HepG2 (cell line): Measurements from ENCODE around the gene TRMT1. TPM values are rescaled to one million over a fixed set of nuclear protein-coding genes. Genes with fewer than 3 reads are reported as not detected.

Experiments
- BORCS8-MEF2B ChIP-seq: sonication (generic); formaldehyde crosslinking; IDR thresholded peaks from 2 replicates; pipeline ENCODE4 v1.8.0; 2022; ENCODE audit warnings: mild to moderate bottlenecking, missing genetic modification reagents
- CEBPB ChIP-seq: IDR thresholded peaks from 2 replicates; pipeline ENCODE4 v1.6.1; 2011; ENCODE audit warnings: low read depth, low read length, improper control_type of control experiment, borderline replicate concordance
- CENPX ChIP-seq: sonication (generic); formaldehyde crosslinking; IDR thresholded peaks from 2 replicates; pipeline ENCODE4 v1.9.0; 2021; ENCODE audit warnings: mild to moderate bottlenecking, missing genetic modification reagents, moderate library complexity
- MAF1 ChIP-seq: sonication (generic); formaldehyde crosslinking; IDR thresholded peaks from 2 replicates; pipeline ENCODE4 v1.5.0; 2020; ENCODE audit warnings: missing genetic modification reagents, borderline replicate concordance
- MYNN ChIP-seq: sonication (generic); formaldehyde crosslinking; IDR thresholded peaks from 2 replicates; pipeline ENCODE4 v1.4.0; 2020; ENCODE audit warnings: mild to moderate bottlenecking, low read depth, missing genetic modification reagents
- NFRKB ChIP-seq: fragments of 450-650 bp; IDR thresholded peaks from 2 replicates; pipeline ENCODE4 v1.6.1; 2017
- NR2F1 ChIP-seq, 2 experiments: fragments of 450-650 bp in 1 of 2; formaldehyde crosslinking in 1 of 2; IDR thresholded peaks; 2 replicates each; pipeline versions ENCODE4 v1.5.0 to v1.6.1; 2016 to 2020; ENCODE audit warnings: mild to moderate bottlenecking in 1 of 2, missing compliant biosample characterization in 1 of 2, missing genetic modification reagents in 1 of 2, moderate library complexity in 1 of 2
- POLR2A ChIP-seq, 2 experiments: IDR thresholded peaks; 2 replicates each; pipeline ENCODE4 v1.6.1; 2011; ENCODE audit warnings: low read depth in 2 of 2, low read length in 2 of 2, mild to moderate bottlenecking in 1 of 2, moderate library complexity in 1 of 2; ENCODE audit not compliant: insufficient read depth in 1 of 2
- RAD21 ChIP-seq: fragments of 450-650 bp; formaldehyde crosslinking; IDR thresholded peaks from 2 replicates; pipeline ENCODE4 v1.5.0; 2020; ENCODE audit warnings: mild to moderate bottlenecking
- RCOR2 ChIP-seq: IDR thresholded peaks from 2 replicates; pipeline ENCODE4 v1.6.1; 2016; ENCODE audit warnings: missing biosample characterization, missing genetic modification reagents
- ZBTB8A ChIP-seq: sonication (generic); formaldehyde crosslinking; IDR thresholded peaks from 2 replicates; pipeline ENCODE4 v1.4.0; 2020; ENCODE audit warnings: mild to moderate bottlenecking, low read depth, missing genetic modification reagents, borderline replicate concordance
- ZNF180 ChIP-seq: sonication (generic); formaldehyde crosslinking; IDR thresholded peaks from 2 replicates; pipeline ENCODE4 v1.4.0; 2020; ENCODE audit warnings: low read depth, missing genetic modification reagents, borderline replicate concordance
- ZNF3 ChIP-seq: IDR thresholded peaks from 2 replicates; pipeline ENCODE4 v1.7.0; 2017; ENCODE audit warnings: inconsistent platforms
- polyA plus RNA-seq, 8 experiments: library from polyadenylated mRNA; depleted of rRNA in 3 of 8; stranded (reverse) in 7 of 8; unstranded in 1 of 8; fragments of >200 nt; fragmentation: Illumina TruSeq in 4 of 8; extraction: Trizol in 4 of 8; gene quantifications; 2 replicates each; pipeline versions ENCODE4 v1.2.1 to v1.2.3, GENCODE V29; 2011 to 2016; ENCODE audit warnings: low read depth in 4 of 8, missing spikeins in 1 of 8, mixed read lengths in 1 of 8; ENCODE audit not compliant: insufficient read depth in 1 of 8
- total RNA-seq, 5 experiments: library from RNA; depleted of rRNA; stranded (reverse); fragments of >200 nt; fragmentation: Illumina TruSeq; extraction: Trizol; gene quantifications; 2 replicates each; pipeline ENCODE4 v1.2.3, GENCODE V29; 2016; ENCODE audit warnings: low read depth in 1 of 5
- TF ChIP-seq, protein P1 (sequence below): sonication (generic); formaldehyde crosslinking; conservative IDR thresholded peaks from 2 replicates; pipeline ENCODE4 v1.5.0; 2020; ENCODE audit warnings: missing genetic modification reagents
- TF ChIP-seq, protein P2 (sequence below): sonication (generic); formaldehyde crosslinking; conservative IDR thresholded peaks from 2 replicates; pipeline ENCODE4 v1.8.1; 2023; ENCODE audit warnings: missing genetic modification reagents
- TF ChIP-seq, protein P3 (sequence below): sonication (generic); formaldehyde crosslinking; IDR thresholded peaks from 2 replicates; pipeline ENCODE4 v1.4.0; 2020; ENCODE audit warnings: missing genetic modification reagents
- TF ChIP-seq, protein P4 (sequence below): sonication (generic); formaldehyde crosslinking; IDR thresholded peaks from 2 replicates; pipeline ENCODE4 v1.5.0; 2020; ENCODE audit warnings: mild to moderate bottlenecking, missing genetic modification reagents, moderate library complexity
- TF ChIP-seq, protein P5 (sequence below): sonication (generic); formaldehyde crosslinking; IDR thresholded peaks from 2 replicates; pipeline ENCODE4 v1.4.0; 2020; ENCODE audit warnings: missing genetic modification reagents

The TRMT1 gene
- total and polyA plus RNA-seq, 2 of the 13 experiments (the other 11 are each of a cell fraction or from before 2014, with no cell fraction given), result 35.5 to 44.1 TPM

DNA sequence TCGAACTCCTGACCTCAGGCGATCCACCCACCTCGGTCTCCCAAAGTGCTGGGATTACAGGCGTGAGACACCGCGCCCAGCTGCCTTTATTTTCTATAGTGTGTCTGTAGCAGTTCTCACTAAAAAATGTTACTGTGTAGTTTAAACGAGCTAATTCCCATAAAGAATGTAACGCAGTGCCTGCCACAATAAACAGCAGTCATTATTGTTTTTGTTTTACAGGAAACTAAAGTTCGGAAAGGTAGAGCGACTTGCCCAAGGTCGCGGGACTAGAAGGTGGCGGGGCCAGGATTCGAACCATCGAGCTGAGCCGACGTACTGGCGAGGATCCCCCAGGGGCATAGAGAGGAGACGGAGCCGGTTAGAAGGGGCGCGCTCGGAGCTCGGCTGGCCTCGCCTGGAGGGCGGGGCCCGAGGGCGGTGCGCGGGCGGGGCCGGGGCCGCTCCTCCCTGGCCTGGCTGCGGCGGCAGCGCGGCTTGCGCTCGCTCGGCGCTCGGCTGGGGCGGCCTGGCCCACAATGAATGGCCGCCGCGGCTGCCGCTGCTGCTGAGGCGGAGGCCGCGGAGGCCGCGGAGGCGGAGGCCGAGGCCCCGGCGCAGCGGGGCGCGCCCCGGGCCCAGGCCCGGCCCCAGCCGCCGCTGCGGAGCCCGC, 1.4 kb upstream of the TRMT1 start, which contains the start of gene NACC1 (continued):
- TF ChIP-seq CEBPB (no peak), POLR2A (IDR thresholded peaks at IDR 0.05; ENCODE audit: insufficient read depth in 1 of 2, low read depth in 2 of 2, low read length in 2 of 2) (no peak), ZNF3 (CRISPR knock-in tag) (no peak), ZBTB8A (no peak), CENPX (CRISPR knock-in tag) (no peak), MAF1 (CRISPR knock-in tag) (no peak), NFRKB (no peak), NR2F1 (CRISPR knock-in tag; IDR thresholded peaks at IDR 0.05) (no peak), MYNN (CRISPR knock-in tag) (no peak), BORCS8-MEF2B (CRISPR knock-in tag) (no peak), RCOR2 (0 out of 2 replicates have a peak, but pooled peaks have one; percentile 56), ZNF180 (CRISPR knock-in tag) (no peak), RAD21 (CRISPR knock-in tag) (peak; percentile 7; the same call in 1 of the 2 replicates)
- TF ChIP-seq, protein P1, sequence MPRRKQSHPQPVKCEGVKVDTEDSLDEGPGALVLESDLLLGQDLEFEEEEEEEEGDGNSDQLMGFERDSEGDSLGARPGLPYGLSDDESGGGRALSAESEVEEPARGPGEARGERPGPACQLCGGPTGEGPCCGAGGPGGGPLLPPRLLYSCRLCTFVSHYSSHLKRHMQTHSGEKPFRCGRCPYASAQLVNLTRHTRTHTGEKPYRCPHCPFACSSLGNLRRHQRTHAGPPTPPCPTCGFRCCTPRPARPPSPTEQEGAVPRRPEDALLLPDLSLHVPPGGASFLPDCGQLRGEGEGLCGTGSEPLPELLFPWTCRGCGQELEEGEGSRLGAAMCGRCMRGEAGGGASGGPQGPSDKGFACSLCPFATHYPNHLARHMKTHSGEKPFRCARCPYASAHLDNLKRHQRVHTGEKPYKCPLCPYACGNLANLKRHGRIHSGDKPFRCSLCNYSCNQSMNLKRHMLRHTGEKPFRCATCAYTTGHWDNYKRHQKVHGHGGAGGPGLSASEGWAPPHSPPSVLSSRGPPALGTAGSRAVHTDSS, result no peak
- TF ChIP-seq, protein P2, sequence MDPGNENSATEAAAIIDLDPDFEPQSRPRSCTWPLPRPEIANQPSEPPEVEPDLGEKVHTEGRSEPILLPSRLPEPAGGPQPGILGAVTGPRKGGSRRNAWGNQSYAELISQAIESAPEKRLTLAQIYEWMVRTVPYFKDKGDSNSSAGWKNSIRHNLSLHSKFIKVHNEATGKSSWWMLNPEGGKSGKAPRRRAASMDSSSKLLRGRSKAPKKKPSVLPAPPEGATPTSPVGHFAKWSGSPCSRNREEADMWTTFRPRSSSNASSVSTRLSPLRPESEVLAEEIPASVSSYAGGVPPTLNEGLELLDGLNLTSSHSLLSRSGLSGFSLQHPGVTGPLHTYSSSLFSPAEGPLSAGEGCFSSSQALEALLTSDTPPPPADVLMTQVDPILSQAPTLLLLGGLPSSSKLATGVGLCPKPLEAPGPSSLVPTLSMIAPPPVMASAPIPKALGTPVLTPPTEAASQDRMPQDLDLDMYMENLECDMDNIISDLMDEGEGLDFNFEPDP (CRISPR knock-in tag), result no peak
- TF ChIP-seq, protein P3, sequence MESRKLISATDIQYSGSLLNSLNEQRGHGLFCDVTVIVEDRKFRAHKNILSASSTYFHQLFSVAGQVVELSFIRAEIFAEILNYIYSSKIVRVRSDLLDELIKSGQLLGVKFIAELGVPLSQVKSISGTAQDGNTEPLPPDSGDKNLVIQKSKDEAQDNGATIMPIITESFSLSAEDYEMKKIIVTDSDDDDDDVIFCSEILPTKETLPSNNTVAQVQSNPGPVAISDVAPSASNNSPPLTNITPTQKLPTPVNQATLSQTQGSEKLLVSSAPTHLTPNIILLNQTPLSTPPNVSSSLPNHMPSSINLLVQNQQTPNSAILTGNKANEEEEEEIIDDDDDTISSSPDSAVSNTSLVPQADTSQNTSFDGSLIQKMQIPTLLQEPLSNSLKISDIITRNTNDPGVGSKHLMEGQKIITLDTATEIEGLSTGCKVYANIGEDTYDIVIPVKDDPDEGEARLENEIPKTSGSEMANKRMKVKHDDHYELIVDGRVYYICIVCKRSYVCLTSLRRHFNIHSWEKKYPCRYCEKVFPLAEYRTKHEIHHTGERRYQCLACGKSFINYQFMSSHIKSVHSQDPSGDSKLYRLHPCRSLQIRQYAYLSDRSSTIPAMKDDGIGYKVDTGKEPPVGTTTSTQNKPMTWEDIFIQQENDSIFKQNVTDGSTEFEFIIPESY (CRISPR knock-in tag), result no peak
- TF ChIP-seq, protein P4, sequence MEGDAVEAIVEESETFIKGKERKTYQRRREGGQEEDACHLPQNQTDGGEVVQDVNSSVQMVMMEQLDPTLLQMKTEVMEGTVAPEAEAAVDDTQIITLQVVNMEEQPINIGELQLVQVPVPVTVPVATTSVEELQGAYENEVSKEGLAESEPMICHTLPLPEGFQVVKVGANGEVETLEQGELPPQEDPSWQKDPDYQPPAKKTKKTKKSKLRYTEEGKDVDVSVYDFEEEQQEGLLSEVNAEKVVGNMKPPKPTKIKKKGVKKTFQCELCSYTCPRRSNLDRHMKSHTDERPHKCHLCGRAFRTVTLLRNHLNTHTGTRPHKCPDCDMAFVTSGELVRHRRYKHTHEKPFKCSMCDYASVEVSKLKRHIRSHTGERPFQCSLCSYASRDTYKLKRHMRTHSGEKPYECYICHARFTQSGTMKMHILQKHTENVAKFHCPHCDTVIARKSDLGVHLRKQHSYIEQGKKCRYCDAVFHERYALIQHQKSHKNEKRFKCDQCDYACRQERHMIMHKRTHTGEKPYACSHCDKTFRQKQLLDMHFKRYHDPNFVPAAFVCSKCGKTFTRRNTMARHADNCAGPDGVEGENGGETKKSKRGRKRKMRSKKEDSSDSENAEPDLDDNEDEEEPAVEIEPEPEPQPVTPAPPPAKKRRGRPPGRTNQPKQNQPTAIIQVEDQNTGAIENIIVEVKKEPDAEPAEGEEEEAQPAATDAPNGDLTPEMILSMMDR (CRISPR knock-in tag), result 0 out of 2 replicates have a peak, but pooled peaks have one; percentile 8
- TF ChIP-seq, protein P5, sequence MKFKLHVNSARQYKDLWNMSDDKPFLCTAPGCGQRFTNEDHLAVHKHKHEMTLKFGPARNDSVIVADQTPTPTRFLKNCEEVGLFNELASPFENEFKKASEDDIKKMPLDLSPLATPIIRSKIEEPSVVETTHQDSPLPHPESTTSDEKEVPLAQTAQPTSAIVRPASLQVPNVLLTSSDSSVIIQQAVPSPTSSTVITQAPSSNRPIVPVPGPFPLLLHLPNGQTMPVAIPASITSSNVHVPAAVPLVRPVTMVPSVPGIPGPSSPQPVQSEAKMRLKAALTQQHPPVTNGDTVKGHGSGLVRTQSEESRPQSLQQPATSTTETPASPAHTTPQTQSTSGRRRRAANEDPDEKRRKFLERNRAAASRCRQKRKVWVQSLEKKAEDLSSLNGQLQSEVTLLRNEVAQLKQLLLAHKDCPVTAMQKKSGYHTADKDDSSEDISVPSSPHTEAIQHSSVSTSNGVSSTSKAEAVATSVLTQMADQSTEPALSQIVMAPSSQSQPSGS, result no peak
